CD14-positive monocyte (primary cell): ENCODE results near the gene AURKAIP1. TPM values are rescaled to one million over a fixed set of nuclear protein-coding genes. Genes with fewer than 3 reads are reported as not detected.

Experiments used
- DNase-seq, 3 donors: peaks; one replicate each; pipeline ENCODE4 v3.0.0-alpha.2; 2011 to 2022
- H2AFZ ChIP-seq: 2 replicates; pipeline ENCODE4 v1.6.0; 2012; ENCODE audit warnings: mild to moderate bottlenecking, low read depth, low read length, inconsistent platforms; ENCODE audit not compliant: insufficient read depth, poor library complexity, severe bottlenecking
- H3K27ac ChIP-seq, 2 donors: 1 replicate in 1 of 2; 2 replicates in 1 of 2; pipeline ENCODE4 v1.5.1; 2012 to 2013; ENCODE audit warnings: low read length in 2 of 2, control low read depth in 1 of 2, inconsistent platforms in 1 of 2, low read depth in 1 of 2, mild to moderate bottlenecking in 1 of 2
- H3K27me3 ChIP-seq, 2 donors: one replicate each; pipeline versions ENCODE4 v1.6.0 to v1.6.1; 2011 to 2013; ENCODE audit warnings: low read length in 2 of 2; ENCODE audit not compliant: control insufficient read depth in 2 of 2, insufficient read depth in 2 of 2
- H3K36me3 ChIP-seq, 2 donors: replicated peaks in 1 of 2; 1 replicate in 1 of 2; 2 replicates in 1 of 2; pipeline versions ENCODE4 v1.5.1 to v1.6.1; 2012 to 2013; ENCODE audit warnings: low read length in 2 of 2, control low read depth in 1 of 2, inconsistent platforms in 1 of 2, mild to moderate bottlenecking in 1 of 2; ENCODE audit not compliant: insufficient read depth in 2 of 2, control insufficient read depth in 1 of 2
- H3K4me1 ChIP-seq, 2 donors: 1 replicate in 1 of 2; 2 replicates in 1 of 2; pipeline versions ENCODE4 v1.5.1 to v1.6.1; 2012 to 2013; ENCODE audit warnings: low read length in 2 of 2, control low read depth in 1 of 2, inconsistent platforms in 1 of 2, mild to moderate bottlenecking in 1 of 2, moderate library complexity in 1 of 2; ENCODE audit not compliant: insufficient read depth in 2 of 2, control insufficient read depth in 1 of 2
- H3K4me2 ChIP-seq: replicated peaks from 2 replicates; pipeline ENCODE3; 2012; ENCODE audit warnings: low read length, moderate library complexity, mild to moderate bottlenecking; ENCODE audit not compliant: poor library complexity, severe bottlenecking; ENCODE audit errors: extremely low read depth
- H3K4me3 ChIP-seq, 3 experiments: fragments of 200-600 bp in 1 of 3; sonication (generic) in 1 of 3; replicated peaks in 1 of 3; 1 replicate in 2 of 3; 2 replicates in 1 of 3; pipeline ENCODE4 v1.5.1; 2011 to 2013; ENCODE audit warnings: low read length in 3 of 3, mild to moderate bottlenecking in 3 of 3, control low read depth in 2 of 3, low read depth in 2 of 3, inconsistent platforms in 1 of 3, moderate library complexity in 1 of 3
- H3K79me2 ChIP-seq: 2 replicates; pipeline ENCODE4 v1.6.0; 2012; ENCODE audit warnings: mild to moderate bottlenecking, control low read depth, inconsistent platforms, low read length, moderate library complexity; ENCODE audit not compliant: insufficient read depth
- H3K9ac ChIP-seq: 2 replicates; pipeline ENCODE4 v1.6.0; 2017; ENCODE audit warnings: low read length, mild to moderate bottlenecking; ENCODE audit not compliant: insufficient read depth, poor library complexity, severe bottlenecking
- H3K9me3 ChIP-seq, 2 donors: replicated peaks in 1 of 2; 1 replicate in 1 of 2; 2 replicates in 1 of 2; pipeline versions ENCODE4 v1.5.1 to v1.6.1; 2012 to 2013; ENCODE audit warnings: low read length in 2 of 2, control low read depth in 1 of 2; ENCODE audit not compliant: control insufficient read depth in 1 of 2, insufficient read depth in 1 of 2
- H4K20me1 ChIP-seq: 2 replicates; pipeline ENCODE4 v1.6.0; 2012; ENCODE audit warnings: mild to moderate bottlenecking, low read length, control low read depth, moderate library complexity; ENCODE audit not compliant: insufficient read depth
- H3K27ac Mint-ChIP-seq, 7 donors: one replicate each; pipeline ENCODE4 v1.8.0; 2020; ENCODE audit warnings: mild to moderate bottlenecking in 7 of 7, mixed read lengths in 7 of 7, moderate library complexity in 6 of 7, inconsistent platforms in 2 of 7
- H3K27me3 Mint-ChIP-seq, 3 donors: one replicate each; pipeline ENCODE4 v1.8.0; 2021 to 2022; ENCODE audit warnings: low read depth in 3 of 3, mild to moderate bottlenecking in 3 of 3, mixed read lengths in 3 of 3, moderate library complexity in 3 of 3, inconsistent platforms in 1 of 3
- H3K36me3 Mint-ChIP-seq, 2 donors: one replicate each; pipeline ENCODE4 v1.8.0; 2020; ENCODE audit warnings: mixed read lengths in 2 of 2, inconsistent platforms in 1 of 2, mild to moderate bottlenecking in 1 of 2
- H3K4me1 Mint-ChIP-seq: one replicate; pipeline ENCODE4 v1.8.0; 2020; ENCODE audit warnings: mild to moderate bottlenecking, mixed read lengths
- H3K4me3 Mint-ChIP-seq, 2 donors: one replicate each; pipeline ENCODE4 v1.8.0; 2020; ENCODE audit warnings: mild to moderate bottlenecking in 2 of 2, mixed read lengths in 2 of 2, moderate library complexity in 1 of 2
- H3K9me3 Mint-ChIP-seq, 7 donors: one replicate each; pipeline ENCODE4 v1.8.0; 2020 to 2022; ENCODE audit warnings: mixed read lengths in 7 of 7, mild to moderate bottlenecking in 6 of 7, moderate library complexity in 6 of 7, inconsistent platforms in 2 of 7
- CTCF ChIP-seq: fragments of 200-600 bp; IDR thresholded peaks from one replicate; pipeline ENCODE4 v1.8.0; 2022; ENCODE audit warnings: antibody characterized with exemption, mild to moderate bottlenecking
- WGBS: methylation state at CpG from one replicate; pipeline ENCODE4 v1.1.5; 2013; ENCODE audit warnings: missing lambda C conversion rate; ENCODE audit not compliant: insufficient coverage; 5-methylcytosine and 5-hydroxymethylcytosine counted together
- intact Hi-C, 2 donors: fragments of 100-400 bp; cut with micrococcal nuclease; formaldehyde crosslinking; loops; one replicate each; pipeline versions ENCODE4 v1.15.0 to v1.15.1; 2023
- polyA plus RNA-seq, 3 donors: library from polyadenylated mRNA; depleted of rRNA in 1 of 3; unstranded in 2 of 3; stranded (reverse) in 1 of 3; fragments of 300-500 nt in 2 of 3; fragments of >200 nt in 1 of 3; fragmentation: Illumina TruSeq in 2 of 3; gene quantifications; 1 replicate in 2 of 3; 2 replicates in 1 of 3; pipeline ENCODE4 v1.2.3, GENCODE V29; 2012 to 2021

The AURKAIP1 gene
- polyA plus RNA-seq, 3 donors, result 59.1 to 160 (median 134) TPM

- Histone ChIP-seq H3K36me3 (peaks cover 13 to 20% of the 10 kb centered on the region in 2 donors), H3K27me3 (no peaks in the 10 kb centered on the region), H2AFZ (peak overlapping the region; percentile 89), H3K4me1 (peaks cover 22 to 24% of the 10 kb centered on the region in 2 donors), H4K20me1 (peaks cover 40% of the 10 kb centered on the region), H3K79me2 (peaks cover 54% of the 10 kb centered on the region), H3K9ac (peak overlapping the region; percentile 90), H3K9me3 (no peaks in the 10 kb centered on the region), H3K4me2 (peak overlapping the region; percentile 98), H3K27ac (peak overlapping the region; percentile 0 to 83), H3K4me3 (peak overlapping the region; percentile 65 to 92 (median 87))
- DNase-seq, result no peak
- Mint-ChIP-seq H3K27ac (peak overlapping the region in 4 of 7 donors; percentile 38 to 89 (median 57)), H3K4me3 (peak overlapping the region; percentile 65 to 83), H3K4me1 (peaks cover 25% of the 10 kb centered on the region), H3K27me3 (no peaks in the 10 kb centered on the region), H3K36me3 (peaks cover 4 to 22% of the 10 kb centered on the region in 2 donors), H3K9me3 (peaks cover 0 to 3% (median 0%) of the 10 kb centered on the region in 7 donors)
- intact Hi-C loops, result no loop called here
- TF ChIP-seq CTCF, result no peak
- WGBS, result 57% methylated on average over 13 of the region's 16 CpGs
Measured at GRCh38 chr1:1325288-1326074, 49.5 kb downstream of the AURKAIP1 start.

- Histone ChIP-seq H3K27me3 (no peaks in the 10 kb centered on the region), H3K79me2 (peaks cover 59% of the 10 kb centered on the region), H2AFZ (peak within 1 kb of the TSS; percentile 89), H3K4me1 (peaks cover 22 to 24% of the 10 kb centered on the region in 2 donors), H4K20me1 (peaks cover 48% of the 10 kb centered on the region), H3K36me3 (peaks cover 21 to 27% of the 10 kb centered on the region in 2 donors), H3K27ac (peak within 1 kb of the TSS; percentile 0 to 83), H3K4me2 (peak within 1 kb of the TSS; percentile 98), H3K4me3 (peak within 1 kb of the TSS; percentile 65 to 92 (median 87)), H3K9me3 (no peaks in the 10 kb centered on the region), H3K9ac (peak within 1 kb of the TSS; percentile 90)
- H3K27me3 Mint-ChIP-seq, result no peaks in the 10 kb centered on the region
- peaks cover 8 to 29% of the 10 kb centered on the region in 2 donors for H3K36me3 Mint-ChIP-seq
- WGBS, result under 1% methylated on average over 83 of the region's 84 CpGs
- intact Hi-C loops, result no loop called here
- H3K4me3 Mint-ChIP-seq, result peak within 1 kb of the TSS; percentile 80 to 92
- peak; percentile 89 to 93 (median 91) for DNase-seq
- TF ChIP-seq CTCF, result no peak
- peaks cover 25% of the 10 kb centered on the region for H3K4me1 Mint-ChIP-seq
- peak within 1 kb of the TSS in 6 of 7 donors; percentile 38 to 89 (median 82) for H3K27ac Mint-ChIP-seq
- no peaks in the 10 kb centered on the region for H3K9me3 Mint-ChIP-seq
Measured at GRCh38 chr1:1324524-1325287, 50.3 kb downstream of the AURKAIP1 start, which contains the start of the genes CPTP and INTS11. Gene CPTP (plus strand): TSS chr1:1324802. CDS start chr1:1326911, 2,109 bp downstream. Gene INTS11 (minus strand): TSS chr1:1324660. CDS start chr1:1324608, 52 bp downstream.
